ENCODE measurements around the gene GRM7.

DNA sequence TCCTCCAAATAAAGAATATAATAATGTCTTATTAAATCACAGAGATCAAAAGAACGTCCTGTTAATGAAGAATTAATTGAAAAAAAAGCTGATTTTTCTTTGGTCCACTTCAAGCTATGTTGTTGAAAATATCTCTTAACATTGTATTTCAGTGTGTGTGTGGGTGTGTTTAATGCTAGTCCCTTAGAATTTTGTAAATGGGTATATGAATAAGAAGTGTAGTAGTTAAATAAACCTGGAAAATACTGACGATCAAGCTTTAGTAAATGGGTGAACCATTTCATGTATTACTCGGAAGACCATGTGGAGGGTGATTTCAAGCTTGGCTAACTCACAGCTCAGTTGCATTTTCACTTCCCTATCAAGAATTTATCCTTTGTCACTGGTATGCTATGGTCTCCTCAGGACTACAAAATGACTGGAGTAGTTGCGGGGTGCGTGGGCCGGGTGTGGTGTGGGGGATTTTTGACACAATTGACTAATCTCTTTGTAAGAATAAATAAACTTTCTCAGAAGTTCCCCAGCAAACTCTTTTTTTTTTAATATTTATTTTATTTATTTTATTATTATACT is 586.4 kb downstream of the GRM7 start:
- TF ChIP-seq TAF1 (IDR thresholded peaks at IDR 0.05; ENCODE audit: borderline replicate concordance, insufficient read depth, low read length): no peak
- TF ChIP-seq POLR2AphosphoS5 (IDR thresholded peaks at IDR 0.05; ENCODE audit: low read depth, low read length): no peak
- no peak for TF ChIP-seq REST (IDR thresholded peaks at IDR 0.05; ENCODE audit: insufficient read depth in 1 of 2, low read depth in 2 of 2, low read length in 2 of 2)
- TF ChIP-seq SIN3A (IDR thresholded peaks at IDR 0.05; ENCODE audit: borderline replicate concordance, insufficient read depth, low read length): no peak
- no peak for TF ChIP-seq FOXP2 (optimal IDR thresholded peaks at IDR 0.05; ENCODE audit: borderline replicate concordance, extremely low read depth, extremely low read length, insufficient read depth)

All from PFSK-1 (cell line).